ENCODE results near the gene TFEB.
A peak's percentile ranks its signal among the peaks of the same experiment; 100 is the strongest.

The TFEB gene

DNA sequence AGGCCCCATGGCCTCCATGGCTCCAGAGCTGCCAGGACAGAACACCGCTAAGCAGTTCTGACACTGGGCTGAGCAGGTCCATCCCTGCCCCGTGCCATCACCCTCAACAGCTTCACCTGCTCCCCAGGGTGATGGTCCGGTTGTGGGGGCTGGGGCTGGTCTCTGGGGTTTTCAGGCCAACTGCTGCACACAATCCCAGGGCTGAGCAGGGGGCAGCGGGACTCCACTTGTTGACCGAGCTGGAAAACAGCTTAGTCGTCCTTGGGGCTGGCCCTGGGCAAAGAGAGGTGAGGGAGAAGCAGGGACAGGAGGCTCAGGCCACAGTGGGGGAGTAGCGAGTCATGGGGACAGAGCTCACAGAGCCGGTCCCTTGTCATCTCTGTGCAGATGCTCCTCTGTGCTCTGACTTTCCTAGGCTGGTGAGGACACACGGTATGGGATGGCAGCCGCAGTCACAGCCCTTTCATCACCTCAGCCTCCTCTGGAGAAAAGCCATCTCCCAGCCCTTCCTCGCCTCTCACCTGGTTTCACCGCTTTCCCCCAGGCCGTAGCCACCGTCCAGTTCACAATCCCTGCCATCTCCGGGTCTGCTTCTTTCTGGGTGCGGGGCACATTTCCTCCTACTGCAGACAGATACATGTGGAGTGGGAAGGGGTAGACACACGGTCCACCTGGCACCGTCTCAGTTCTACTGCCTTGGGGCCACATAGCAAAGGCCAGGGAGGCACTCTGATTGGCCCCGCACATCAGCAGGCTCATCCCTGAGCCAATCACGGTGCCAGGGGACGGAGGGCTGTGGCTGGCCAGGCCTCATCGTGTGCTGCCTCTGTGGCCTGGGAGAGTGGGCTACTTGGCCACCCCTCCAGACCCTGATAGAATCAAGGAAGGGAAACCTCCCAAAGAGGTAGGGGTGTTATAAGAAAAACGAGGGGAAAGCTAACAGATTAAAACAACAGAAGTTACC is 78.0 kb downstream of the TFEB start:
- H3K27ac ChIP-seq (ENCODE audit: extremely low read depth, low read depth, low read length) = no peak overlapping the region
- no peaks in the 10 kb centered on the region for H3K9me3 ChIP-seq (ENCODE audit: control insufficient read depth, insufficient read depth, low read depth, low read length)
- H3K4me3 ChIP-seq (ENCODE audit: low read depth, low read length) = no peak overlapping the region
- H3K4me1 ChIP-seq (ENCODE audit: control insufficient read depth, insufficient read depth, low read length) = 0 out of 2 replicates have a peak, but pooled peaks cover 3% of the 10 kb centered on the region
- ChIA-PET POLR2A (interaction anchor here (1.0 kb wide), 1 partner anchor 48 kb away, joined by 3 read pairs; no protein-coding TSS in a partner anchor), CTCF (interaction anchor here (0.6 to 2.8 kb wide), 4 partner anchors 32 to 289 kb away, joined by 3 to 9 read pairs (median 5); no protein-coding TSS in a partner anchor)
- TF ChIP-seq SCRT2 (tag by site-specific recombination; IDR thresholded peaks at IDR 0.05) = 0 out of 2 replicates have a peak, but pooled peaks have one; percentile 19
- TF ChIP-seq YY1 (tag by site-specific recombination; IDR thresholded peaks at IDR 0.05) = no peak
- H3K36me3 ChIP-seq (ENCODE audit: control insufficient read depth in 2 of 2, insufficient read depth in 1 of 2, low read length in 2 of 2) = no peaks in the 10 kb centered on the region

DNA sequence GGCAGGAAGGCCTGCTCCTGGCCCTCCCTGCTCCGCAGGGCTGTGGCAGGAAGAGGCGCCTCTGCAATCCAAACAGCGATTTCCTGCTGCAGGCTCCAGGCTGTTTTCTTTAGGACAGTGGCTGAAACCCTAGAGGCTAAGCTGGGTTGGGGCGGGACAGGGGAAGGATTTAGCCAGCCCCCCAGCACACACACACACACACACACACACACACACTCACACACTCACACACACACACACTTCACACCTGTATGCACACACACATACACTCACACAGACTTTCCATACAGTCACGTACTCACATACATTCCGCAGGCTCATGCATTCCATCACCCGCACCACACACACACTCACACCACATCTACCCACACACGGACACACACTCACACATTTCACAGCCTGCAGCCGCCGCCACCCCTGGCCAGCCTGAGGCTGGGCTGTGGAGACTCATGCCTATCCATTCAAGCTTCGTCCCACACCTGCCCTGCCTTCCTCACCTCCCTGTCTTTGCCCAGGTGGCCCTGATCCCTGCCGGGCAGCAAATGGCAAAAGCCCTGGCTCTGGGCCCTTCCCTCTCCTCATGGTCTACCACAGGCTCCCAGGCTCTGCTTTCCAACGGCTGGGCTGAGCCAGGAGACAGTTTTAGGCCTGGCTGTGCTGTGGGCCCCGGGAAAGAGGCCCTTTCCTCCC is 79.3 kb downstream of the TFEB start:
- TF ChIP-seq ZNF621 (tag by site-specific recombination; IDR thresholded peaks at IDR 0.05) (no peak), ZFHX2 (tag by site-specific recombination; conservative IDR thresholded peaks at IDR 0.05) (peak; percentile 90), SCRT2 (tag by site-specific recombination; IDR thresholded peaks at IDR 0.05) (peak; percentile 66), ZNF529 (tag by site-specific recombination; IDR thresholded peaks at IDR 0.05; ENCODE audit: insufficient replicate concordance) (no peak), ZFP69B (tag by site-specific recombination; IDR thresholded peaks at IDR 0.05) (0 out of 2 replicates have a peak, but pooled peaks have one; percentile 21), ZNF157 (tag by site-specific recombination; IDR thresholded peaks at IDR 0.05) (0 out of 2 replicates have a peak, but pooled peaks have one; percentile 29), ZIC2 (tag by site-specific recombination; IDR thresholded peaks at IDR 0.05) (no peak), ZNF16 (tag by site-specific recombination; IDR thresholded peaks at IDR 0.05; ENCODE audit: low read depth) (no peak), EGR2 (tag by site-specific recombination; IDR thresholded peaks at IDR 0.05; ENCODE audit: low read depth) (peak; percentile 91), FEZF1 (tag by site-specific recombination; IDR thresholded peaks at IDR 0.05) (peak; percentile 35; the same call in 1 of the 2 replicates), ZNF266 (tag by site-specific recombination; IDR thresholded peaks at IDR 0.05; ENCODE audit: low read depth) (0 out of 2 replicates have a peak, but pooled peaks have one; percentile 26), ZFP41 (tag by site-specific recombination; IDR thresholded peaks at IDR 0.05; ENCODE audit: borderline replicate concordance) (no peak)
- TF ChIP-seq, protein P1, sequence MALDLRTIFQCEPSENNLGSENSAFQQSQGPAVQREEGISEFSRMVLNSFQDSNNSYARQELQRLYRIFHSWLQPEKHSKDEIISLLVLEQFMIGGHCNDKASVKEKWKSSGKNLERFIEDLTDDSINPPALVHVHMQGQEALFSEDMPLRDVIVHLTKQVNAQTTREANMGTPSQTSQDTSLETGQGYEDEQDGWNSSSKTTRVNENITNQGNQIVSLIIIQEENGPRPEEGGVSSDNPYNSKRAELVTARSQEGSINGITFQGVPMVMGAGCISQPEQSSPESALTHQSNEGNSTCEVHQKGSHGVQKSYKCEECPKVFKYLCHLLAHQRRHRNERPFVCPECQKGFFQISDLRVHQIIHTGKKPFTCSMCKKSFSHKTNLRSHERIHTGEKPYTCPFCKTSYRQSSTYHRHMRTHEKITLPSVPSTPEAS (tag by site-specific recombination; IDR thresholded peaks at IDR 0.05) = peak; percentile 97
- TF ChIP-seq, protein P2, sequence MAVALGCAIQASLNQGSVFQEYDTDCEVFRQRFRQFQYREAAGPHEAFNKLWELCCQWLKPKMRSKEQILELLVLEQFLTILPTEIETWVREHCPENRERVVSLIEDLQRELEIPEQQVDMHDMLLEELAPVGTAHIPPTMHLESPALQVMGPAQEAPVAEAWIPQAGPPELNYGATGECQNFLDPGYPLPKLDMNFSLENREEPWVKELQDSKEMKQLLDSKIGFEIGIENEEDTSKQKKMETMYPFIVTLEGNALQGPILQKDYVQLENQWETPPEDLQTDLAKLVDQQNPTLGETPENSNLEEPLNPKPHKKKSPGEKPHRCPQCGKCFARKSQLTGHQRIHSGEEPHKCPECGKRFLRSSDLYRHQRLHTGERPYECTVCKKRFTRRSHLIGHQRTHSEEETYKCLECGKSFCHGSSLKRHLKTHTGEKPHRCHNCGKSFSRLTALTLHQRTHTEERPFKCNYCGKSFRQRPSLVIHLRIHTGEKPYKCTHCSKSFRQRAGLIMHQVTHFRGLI (tag by site-specific recombination; IDR thresholded peaks at IDR 0.05) = peak; percentile 85
- TF ChIP-seq, protein P3, sequence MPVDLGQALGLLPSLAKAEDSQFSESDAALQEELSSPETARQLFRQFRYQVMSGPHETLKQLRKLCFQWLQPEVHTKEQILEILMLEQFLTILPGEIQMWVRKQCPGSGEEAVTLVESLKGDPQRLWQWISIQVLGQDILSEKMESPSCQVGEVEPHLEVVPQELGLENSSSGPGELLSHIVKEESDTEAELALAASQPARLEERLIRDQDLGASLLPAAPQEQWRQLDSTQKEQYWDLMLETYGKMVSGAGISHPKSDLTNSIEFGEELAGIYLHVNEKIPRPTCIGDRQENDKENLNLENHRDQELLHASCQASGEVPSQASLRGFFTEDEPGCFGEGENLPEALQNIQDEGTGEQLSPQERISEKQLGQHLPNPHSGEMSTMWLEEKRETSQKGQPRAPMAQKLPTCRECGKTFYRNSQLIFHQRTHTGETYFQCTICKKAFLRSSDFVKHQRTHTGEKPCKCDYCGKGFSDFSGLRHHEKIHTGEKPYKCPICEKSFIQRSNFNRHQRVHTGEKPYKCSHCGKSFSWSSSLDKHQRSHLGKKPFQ (tag by site-specific recombination; IDR thresholded peaks at IDR 0.05) = peak; percentile 96
- TF ChIP-seq, protein P4, sequence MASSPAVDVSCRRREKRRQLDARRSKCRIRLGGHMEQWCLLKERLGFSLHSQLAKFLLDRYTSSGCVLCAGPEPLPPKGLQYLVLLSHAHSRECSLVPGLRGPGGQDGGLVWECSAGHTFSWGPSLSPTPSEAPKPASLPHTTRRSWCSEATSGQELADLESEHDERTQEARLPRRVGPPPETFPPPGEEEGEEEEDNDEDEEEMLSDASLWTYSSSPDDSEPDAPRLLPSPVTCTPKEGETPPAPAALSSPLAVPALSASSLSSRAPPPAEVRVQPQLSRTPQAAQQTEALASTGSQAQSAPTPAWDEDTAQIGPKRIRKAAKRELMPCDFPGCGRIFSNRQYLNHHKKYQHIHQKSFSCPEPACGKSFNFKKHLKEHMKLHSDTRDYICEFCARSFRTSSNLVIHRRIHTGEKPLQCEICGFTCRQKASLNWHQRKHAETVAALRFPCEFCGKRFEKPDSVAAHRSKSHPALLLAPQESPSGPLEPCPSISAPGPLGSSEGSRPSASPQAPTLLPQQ (tag by site-specific recombination; IDR thresholded peaks at IDR 0.05) = peak; percentile 37; the same call in 1 of the 2 replicates
- POLR2A ChIA-PET = no interaction called here
- H3K4me3 ChIP-seq (ENCODE audit: low read depth, low read length) = no peak overlapping the region
- CTCF ChIA-PET = interaction anchor here (1.3 to 2.8 kb wide), 2 partner anchors 53 to 288 kb away, joined by 7 to 9 read pairs; no protein-coding TSS in a partner anchor
- no peaks in the 10 kb centered on the region for H3K36me3 ChIP-seq (ENCODE audit: control insufficient read depth in 2 of 2, insufficient read depth in 1 of 2, low read length in 2 of 2)
- H3K9me3 ChIP-seq (ENCODE audit: control insufficient read depth, insufficient read depth, low read depth, low read length) = no peaks in the 10 kb centered on the region
- H3K27ac ChIP-seq (ENCODE audit: extremely low read depth, low read depth, low read length) = no peak overlapping the region; the same call in 1 of the 2 replicates
- H3K4me1 ChIP-seq (ENCODE audit: control insufficient read depth, insufficient read depth, low read length) = 0 out of 2 replicates have a peak, but pooled peaks cover 3% of the 10 kb centered on the region
